ENCODE data around the gene DCTN4. TPM values are rescaled to one million over a fixed set of nuclear protein-coding genes. Genes with fewer than 3 reads are reported as not detected.
A peak's percentile ranks its signal among the peaks of the same experiment; 100 is the strongest.

The DCTN4 gene
- polyA plus RNA-seq, 2 of the 4 experiments (the other 2 are of a cell fraction), result 18.7 to 38.4 TPM

DNA sequence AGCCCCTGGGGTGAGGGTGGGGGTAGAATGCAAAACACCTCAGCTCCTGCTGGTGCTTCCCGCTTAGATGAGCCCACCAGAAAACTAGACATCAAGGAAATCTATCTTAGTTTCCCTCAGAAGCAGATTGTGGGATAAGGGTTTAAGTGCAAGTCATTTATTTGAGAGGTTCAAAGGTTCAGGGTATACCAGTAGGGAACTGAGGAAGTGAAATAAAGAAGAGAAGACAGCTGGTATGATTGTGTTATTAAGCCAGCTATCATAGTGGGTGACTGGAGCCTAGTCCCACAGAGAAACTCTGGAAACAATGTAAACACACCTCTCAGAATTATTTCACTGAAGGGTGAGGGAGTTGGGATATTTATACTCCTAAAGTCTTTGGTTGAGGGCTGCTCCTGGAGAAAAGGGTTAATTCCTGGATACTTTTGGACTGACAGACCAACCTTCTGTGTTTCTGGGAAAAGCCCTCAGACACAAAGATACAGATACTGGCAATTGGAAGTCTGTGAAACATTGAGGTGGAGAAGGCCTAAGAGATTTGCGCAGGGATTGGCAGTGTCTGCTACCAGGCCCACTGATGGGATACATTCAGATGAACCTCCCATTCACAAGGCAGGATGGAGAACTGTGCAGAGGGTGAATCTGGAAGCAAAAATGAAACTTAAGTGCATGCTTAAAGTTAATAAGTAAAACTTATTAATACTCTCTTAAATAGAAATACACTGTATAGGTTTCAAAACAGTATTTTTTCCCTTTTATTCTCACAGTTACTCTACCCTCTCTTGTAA, 6.4 kb upstream of the DCTN4 start:
- ATAC-seq (no peak), DNase-seq (ENCODE audit: low read depth in 1 of 2, low spot score in 1 of 2) (no peak), FAIRE-seq (no peak)
- ChIA-PET CTCF (interaction anchor here (0.6 to 3.2 kb wide), 4 partner anchors 9 to 14 kb away, joined by 3 to 15 read pairs (median 3); partner anchors contain the start of gene SMIM3), POLR2A (no interaction called here)
- Histone ChIP-seq H3K4me3 (no peak overlapping the region), H3K27ac (no peak overlapping the region), H3K9me3 (peaks cover 8% of the 10 kb centered on the region; the same call in 1 of the 3 replicates), H3K4me2 (no peak overlapping the region), H3K4me1 (no peaks in the 10 kb centered on the region)
- TF ChIP-seq HOXA7 (CRISPR knock-in tag; IDR thresholded peaks at IDR 0.05) (no peak), CHD2 (IDR thresholded peaks at IDR 0.05; ENCODE audit: low read length, partially characterized antibody) (no peak), RCOR1 (IDR thresholded peaks at IDR 0.05; ENCODE audit: low read depth, low read length) (no peak), NR3C1 (IDR thresholded peaks at IDR 0.05) (no peak)
- TF ChIP-seq, protein P1, sequence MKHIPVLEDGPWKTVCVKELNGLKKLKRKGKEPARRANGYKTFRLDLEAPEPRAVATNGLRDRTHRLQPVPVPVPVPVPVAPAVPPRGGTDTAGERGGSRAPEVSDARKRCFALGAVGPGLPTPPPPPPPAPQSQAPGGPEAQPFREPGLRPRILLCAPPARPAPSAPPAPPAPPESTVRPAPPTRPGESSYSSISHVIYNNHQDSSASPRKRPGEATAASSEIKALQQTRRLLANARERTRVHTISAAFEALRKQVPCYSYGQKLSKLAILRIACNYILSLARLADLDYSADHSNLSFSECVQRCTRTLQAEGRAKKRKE (CRISPR knock-in tag; IDR thresholded peaks at IDR 0.05; ENCODE audit: low read depth), result no peak
- TF ChIP-seq, protein P2, sequence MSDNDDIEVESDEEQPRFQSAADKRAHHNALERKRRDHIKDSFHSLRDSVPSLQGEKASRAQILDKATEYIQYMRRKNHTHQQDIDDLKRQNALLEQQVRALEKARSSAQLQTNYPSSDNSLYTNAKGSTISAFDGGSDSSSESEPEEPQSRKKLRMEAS (IDR thresholded peaks at IDR 0.05), result no peak
- 62% methylated on average over 2 of the region's 2 CpGs for WGBS (ENCODE audit: missing lambda C conversion rate)

DNA sequence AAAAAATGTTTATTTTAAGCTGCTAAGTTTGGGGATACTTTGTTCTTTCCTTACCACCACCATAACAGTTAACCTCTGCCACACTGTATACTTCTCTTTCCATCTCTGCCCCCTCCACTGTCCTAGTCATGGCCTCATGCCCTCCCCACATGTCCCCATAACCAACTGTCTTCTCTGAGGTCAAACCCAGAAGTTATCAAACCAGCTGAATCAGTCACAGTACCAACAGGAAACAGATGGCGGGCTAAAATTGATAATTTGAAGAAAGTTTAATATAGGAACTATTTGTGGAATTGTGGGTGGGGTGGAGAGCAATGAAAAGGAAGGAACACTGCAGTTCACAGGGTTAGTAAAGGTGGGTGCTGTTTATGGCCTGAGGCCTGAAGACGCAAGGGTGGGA, 5.7 kb upstream of the DCTN4 start:
- H3K4me3 ChIP-seq, result no peak overlapping the region
- FAIRE-seq, result no peak
- CTCF ChIA-PET, result interaction anchor here (0.6 to 3.2 kb wide), 5 partner anchors 9 to 288 kb away, joined by 3 to 15 read pairs (median 3); partner anchors contain the start of gene SMIM3
- POLR2A ChIA-PET, result no interaction called here
- WGBS (ENCODE audit: missing lambda C conversion rate), result 70% methylated on average over 2 of the region's 2 CpGs
- no peak for TF ChIP-seq SMC3 (IDR thresholded peaks at IDR 0.05)
- no peak overlapping the region for H3K4me2 ChIP-seq
- H3K9me3 ChIP-seq, result peaks cover 8% of the 10 kb centered on the region; the same call in 1 of the 3 replicates
- ATAC-seq, result no peak
- H3K27ac ChIP-seq, result no peak overlapping the region
- DNase-seq (ENCODE audit: low read depth in 1 of 2, low spot score in 1 of 2), result no peak
- no peaks in the 10 kb centered on the region for H3K4me1 ChIP-seq

DNA sequence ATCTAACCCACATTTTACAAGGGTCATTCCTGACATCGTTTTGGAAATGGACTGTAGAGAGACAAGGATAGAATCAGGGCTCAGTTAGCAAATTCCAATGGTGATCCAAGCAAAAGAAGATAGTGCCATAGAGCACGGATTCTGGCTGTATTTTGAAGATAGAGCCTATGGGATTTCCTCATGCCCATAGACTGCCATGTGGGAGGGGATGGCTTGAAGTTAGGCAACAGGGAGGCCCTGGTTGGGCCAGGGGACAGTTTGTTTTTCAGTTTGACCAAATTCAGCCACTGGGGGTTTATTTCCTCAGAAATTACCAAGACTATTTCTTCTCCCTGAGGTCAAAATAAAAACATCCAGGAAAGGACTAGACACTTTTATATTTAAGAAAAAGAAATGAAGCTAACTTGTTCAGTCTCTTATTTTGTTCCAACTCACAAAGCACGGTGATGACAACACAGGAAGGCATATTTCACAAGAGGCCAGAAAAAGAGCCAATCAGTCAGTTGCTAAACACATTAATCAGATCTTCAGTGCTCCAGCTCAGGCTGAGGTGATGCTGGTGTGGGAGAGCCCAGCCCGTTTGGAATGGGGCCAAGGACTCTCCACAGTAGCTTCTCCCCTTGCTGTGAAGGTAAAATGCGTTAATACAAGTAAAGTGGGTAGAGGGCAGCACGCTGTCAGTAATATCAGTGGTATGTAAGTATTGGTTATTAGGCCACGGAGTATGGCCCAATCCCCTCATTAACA, 4.4 kb upstream of the DCTN4 start:
- 45% methylated on average over 7 of the region's 7 CpGs for WGBS (ENCODE audit: missing lambda C conversion rate)
- ChIA-PET CTCF (interaction anchor here (1.0 to 3.2 kb wide), 4 partner anchors 14 to 289 kb away, joined by 3 to 15 read pairs (median 4); partner anchors contain the start of gene SMIM3), POLR2A (no interaction called here)
- Histone ChIP-seq H3K9me3 (peaks cover 8% of the 10 kb centered on the region; the same call in 1 of the 3 replicates), H3K4me2 (no peak overlapping the region), H3K27ac (no peak overlapping the region), H3K4me3 (no peak overlapping the region), H3K4me1 (no peaks in the 10 kb centered on the region)
- no peak for ATAC-seq
- FAIRE-seq, result no peak
- no peak for TF ChIP-seq SREBF2 (IDR thresholded peaks at IDR 0.05)
- TF ChIP-seq, protein P3, sequence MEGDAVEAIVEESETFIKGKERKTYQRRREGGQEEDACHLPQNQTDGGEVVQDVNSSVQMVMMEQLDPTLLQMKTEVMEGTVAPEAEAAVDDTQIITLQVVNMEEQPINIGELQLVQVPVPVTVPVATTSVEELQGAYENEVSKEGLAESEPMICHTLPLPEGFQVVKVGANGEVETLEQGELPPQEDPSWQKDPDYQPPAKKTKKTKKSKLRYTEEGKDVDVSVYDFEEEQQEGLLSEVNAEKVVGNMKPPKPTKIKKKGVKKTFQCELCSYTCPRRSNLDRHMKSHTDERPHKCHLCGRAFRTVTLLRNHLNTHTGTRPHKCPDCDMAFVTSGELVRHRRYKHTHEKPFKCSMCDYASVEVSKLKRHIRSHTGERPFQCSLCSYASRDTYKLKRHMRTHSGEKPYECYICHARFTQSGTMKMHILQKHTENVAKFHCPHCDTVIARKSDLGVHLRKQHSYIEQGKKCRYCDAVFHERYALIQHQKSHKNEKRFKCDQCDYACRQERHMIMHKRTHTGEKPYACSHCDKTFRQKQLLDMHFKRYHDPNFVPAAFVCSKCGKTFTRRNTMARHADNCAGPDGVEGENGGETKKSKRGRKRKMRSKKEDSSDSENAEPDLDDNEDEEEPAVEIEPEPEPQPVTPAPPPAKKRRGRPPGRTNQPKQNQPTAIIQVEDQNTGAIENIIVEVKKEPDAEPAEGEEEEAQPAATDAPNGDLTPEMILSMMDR (IDR thresholded peaks at IDR 0.05), result no peak
- TF ChIP-seq ZC3H11A (IDR thresholded peaks at IDR 0.05), result no peak
- no peak for TF ChIP-seq ZFP36 (IDR thresholded peaks at IDR 0.05; ENCODE audit: borderline replicate concordance, partially characterized antibody)
- TF ChIP-seq CBX8 (IDR thresholded peaks at IDR 0.05), result no peak
- TF ChIP-seq, protein P4, sequence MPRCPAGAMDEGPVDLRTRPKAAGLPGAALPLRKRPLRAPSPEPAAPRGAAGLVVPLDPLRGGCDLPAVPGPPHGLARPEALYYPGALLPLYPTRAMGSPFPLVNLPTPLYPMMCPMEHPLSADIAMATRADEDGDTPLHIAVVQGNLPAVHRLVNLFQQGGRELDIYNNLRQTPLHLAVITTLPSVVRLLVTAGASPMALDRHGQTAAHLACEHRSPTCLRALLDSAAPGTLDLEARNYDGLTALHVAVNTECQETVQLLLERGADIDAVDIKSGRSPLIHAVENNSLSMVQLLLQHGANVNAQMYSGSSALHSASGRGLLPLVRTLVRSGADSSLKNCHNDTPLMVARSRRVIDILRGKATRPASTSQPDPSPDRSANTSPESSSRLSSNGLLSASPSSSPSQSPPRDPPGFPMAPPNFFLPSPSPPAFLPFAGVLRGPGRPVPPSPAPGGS (IDR thresholded peaks at IDR 0.05), result no peak
- TF ChIP-seq POLR2A (IDR thresholded peaks at IDR 0.05; ENCODE audit: low read length), result no peak
- TF ChIP-seq RAD21 (conservative IDR thresholded peaks at IDR 0.05 in 1 of 2, IDR thresholded peaks at IDR 0.05 in 1 of 2), result no peak
- no peak for TF ChIP-seq RNF2 (IDR thresholded peaks at IDR 0.05; ENCODE audit: borderline replicate concordance, low read depth)
- TF ChIP-seq RCOR1 (IDR thresholded peaks at IDR 0.05; ENCODE audit: low read depth, low read length), result no peak
- no peak for TF ChIP-seq NPAS2 (CRISPR knock-in tag; IDR thresholded peaks at IDR 0.05; ENCODE audit: borderline replicate concordance)
- no peak for TF ChIP-seq EHMT2 (IDR thresholded peaks at IDR 0.05; ENCODE audit: low read depth)
- TF ChIP-seq CBX2 (IDR thresholded peaks at IDR 0.05; ENCODE audit: borderline replicate concordance, low read depth), result no peak
- no peak for TF ChIP-seq HEYL (CRISPR knock-in tag; IDR thresholded peaks at IDR 0.05)
- no peak for TF ChIP-seq CEBPB (IDR thresholded peaks at IDR 0.05)
- TF ChIP-seq, protein P2 (IDR thresholded peaks at IDR 0.05), result no peak
- TF ChIP-seq FOSL2 (IDR thresholded peaks at IDR 0.05), result no peak
- TF ChIP-seq FOSL2 (CRISPR knock-in tag; IDR thresholded peaks at IDR 0.05), result no peak
- TF ChIP-seq CHD2 (IDR thresholded peaks at IDR 0.05; ENCODE audit: low read length, partially characterized antibody), result no peak
- TF ChIP-seq NFE2L2 (conservative IDR thresholded peaks at IDR 0.05; ENCODE audit: low read length), result no peak
- DNase-seq (ENCODE audit: low read depth in 1 of 2, low spot score in 1 of 2), result peak in 1 of 2 experiments; percentile 19
